Stimulated activated naive CD8-positive, alpha-beta T cell treated with anti-CD3 and anti-CD28 coated beads, Interleukin-15, Interleukin-2, amounts not matched to agents 100 U/mL and 50 U/mL, for 24 hours (primary cell): Measurements from ENCODE around the gene ARPC5.

Source experiments
- ATAC-seq: fragments of 150-1000 bp; cut with Tn5 transposase; one replicate; pipeline ENCODE4 v1.10.0; 2021
- DNase-seq: peaks from one replicate; pipeline ENCODE4 v3.0.0; 2021

Gene ARPC5

GRCh38 chr1:183584147-183584546 lies 51.4 kb downstream of the ARPC5 start:
- ATAC-seq (no peak), DNase-seq (no peak)

- no peak for ATAC-seq
Measured at GRCh38 chr1:183583466-183583865, 52.1 kb downstream of the ARPC5 start.

GRCh38 chr1:183582021-183582713 lies 53.4 kb downstream of the ARPC5 start:
- DNase-seq (no peak), ATAC-seq (no peak)

More at GRCh38 chr1:183583466-183583865, 52.1 kb downstream of the ARPC5 start:
- DNase-seq, result no peak

GRCh38 chr1:183580281-183580682 lies 55.3 kb downstream of the ARPC5 start:
- ATAC-seq (peak; percentile 16), DNase-seq (peak; percentile 13)

GRCh38 chr1:183578856-183579255 lies 56.7 kb downstream of the ARPC5 start:
- DNase-seq, result no peak
- no peak for ATAC-seq

- ATAC-seq, result no peak
- no peak for DNase-seq
Measured at GRCh38 chr1:183577897-183578465, 57.6 kb downstream of the ARPC5 start.

- no peak for DNase-seq
Measured at GRCh38 chr1:183576537-183576936, 59.0 kb downstream of the ARPC5 start.

GRCh38 chr1:183575606-183576005 lies 60.0 kb downstream of the ARPC5 start:
- no peak for DNase-seq
- no peak for ATAC-seq

More at GRCh38 chr1:183576537-183576936, 59.0 kb downstream of the ARPC5 start:
- ATAC-seq, result no peak

- DNase-seq (no peak), ATAC-seq (no peak)
Measured at GRCh38 chr1:183572721-183573120, 62.9 kb downstream of the ARPC5 start.

- DNase-seq, result no peak
- ATAC-seq, result no peak
Measured at GRCh38 chr1:183571678-183572268, 63.8 kb downstream of the ARPC5 start.
